Endothelial cell of umbilical vein (primary cell): ENCODE results near the gene TMEM170B. TPM values are rescaled to one million over a fixed set of nuclear protein-coding genes. Genes with fewer than 3 reads are reported as not detected.
"Not testable (repeated sequence)": the region's sequence is repeated elsewhere in the genome, so short reads cannot be mapped to it uniquely, and the experiment has no call there.

Source experiments
- BruUV-seq: library from RNA; stranded (reverse); fragments of 400-500 nt; replicated peaks from 2 replicates; lab custom pipeline; 2021; lab: Mats Ljungman, UMichigan
- CTCF ChIA-PET: fragments of 300-600, 350-600 bp; sonication (Branson Sonifier 250); formaldehyde crosslinking; loops from one replicate; lab custom pipeline; 2021; ENCODE audit warnings: antibody characterized with exemption, inconsistent platforms; lab: Charles Lee
- POLR2A ChIA-PET: fragments of 300-600, 350-600 bp; sonication (Branson Sonifier 250); formaldehyde crosslinking; loops from one replicate; lab custom pipeline; 2021; ENCODE audit warnings: antibody characterized with exemption, inconsistent platforms; lab: Charles Lee
- DNase-seq: peaks from one replicate; pipeline ENCODE4 v3.0.0-alpha.2; 2011; ENCODE audit warnings: low read depth, low spot score
- FAIRE-seq: peaks from 2 replicates; lab custom pipeline; 2011; peaks lifted over from hg19 to GRCh38; lab: Jason Lieb, UNC
- H2AFZ ChIP-seq: 2 replicates; pipeline ENCODE4 v1.6.0; 2012; ENCODE audit warnings: low read depth, low read length, control low read depth, inconsistent platforms
- H3K27ac ChIP-seq: 2 replicates; pipeline ENCODE4 v1.5.1; 2011; ENCODE audit warnings: low read depth, mild to moderate bottlenecking, control low read depth, low read length, moderate library complexity; ENCODE audit not compliant: insufficient read depth
- H3K27me3 ChIP-seq, 2 experiments: 2 replicates each; pipeline versions ENCODE4 v1.6.0 to v1.6.1; 2011; ENCODE audit warnings: low read length in 2 of 2, mixed read lengths in 1 of 2; ENCODE audit not compliant: control insufficient read depth in 2 of 2, insufficient read depth in 2 of 2
- H3K36me3 ChIP-seq, 2 experiments: 2 replicates in 1 of 2; 3 replicates in 1 of 2; pipeline ENCODE4 v1.5.1; 2011; ENCODE audit warnings: low read length in 2 of 2, mild to moderate bottlenecking in 1 of 2, moderate library complexity in 1 of 2; ENCODE audit not compliant: control insufficient read depth in 2 of 2, insufficient read depth in 2 of 2; ENCODE audit errors: extremely low read depth in 1 of 2
- H3K4me1 ChIP-seq: 3 replicates; pipeline ENCODE4 v1.5.1; 2011; ENCODE audit warnings: mild to moderate bottlenecking, low read length; ENCODE audit not compliant: control insufficient read depth, insufficient read depth; ENCODE audit errors: extremely low read depth
- H3K4me2 ChIP-seq: 2 replicates; pipeline ENCODE4 v1.6.1; 2011; ENCODE audit warnings: low read length, control low read depth, mixed read lengths; ENCODE audit not compliant: insufficient read depth
- H3K4me3 ChIP-seq, 3 experiments: fragments of 200-600 bp in 1 of 3; sonication (generic), shearing (Covaris generic) in 1 of 3; replicated peaks in 1 of 3; 2 replicates each; pipeline ENCODE4 v1.5.1; 2011 to 2016; ENCODE audit warnings: control low read depth in 3 of 3, low read length in 3 of 3, mild to moderate bottlenecking in 2 of 3, inconsistent platforms in 1 of 3, low read depth in 1 of 3, moderate library complexity in 1 of 3; ENCODE audit not compliant: insufficient read depth in 1 of 3
- H3K79me2 ChIP-seq: 2 replicates; pipeline ENCODE4 v1.6.0; 2012; ENCODE audit warnings: low read length, inconsistent platforms; ENCODE audit not compliant: control insufficient read depth, insufficient read depth
- H3K9ac ChIP-seq: replicated peaks from 2 replicates; pipeline ENCODE3; 2011; ENCODE audit warnings: low read length, control low read depth; ENCODE audit not compliant: insufficient read depth; ENCODE audit errors: extremely low read depth
- H3K9me1 ChIP-seq: replicated peaks from 3 replicates; pipeline ENCODE4 v1.6.0; 2011; ENCODE audit warnings: mild to moderate bottlenecking, low read length; ENCODE audit not compliant: control insufficient read depth, insufficient read depth; ENCODE audit errors: extremely low read depth
- H3K9me3 ChIP-seq: replicated peaks from 2 replicates; pipeline ENCODE4 v1.5.1; 2012; ENCODE audit warnings: low read length, inconsistent platforms; ENCODE audit not compliant: control insufficient read depth, insufficient read depth
- H4K20me1 ChIP-seq: replicated peaks from 2 replicates; pipeline ENCODE3; 2011; ENCODE audit warnings: mild to moderate bottlenecking, low read length; ENCODE audit not compliant: control insufficient read depth, insufficient read depth; ENCODE audit errors: extremely low read depth
- JUN ChIP-seq: IDR thresholded peaks from 2 replicates; pipeline ENCODE4 v1.6.1; 2011; ENCODE audit warnings: borderline replicate concordance, low read depth; ENCODE audit not compliant: insufficient read length, insufficient read depth
- MYC ChIP-seq: IDR thresholded peaks from one replicate; pipeline ENCODE4 v1.6.1; 2011; ENCODE audit warnings: mild to moderate bottlenecking, low read depth, low read length
- POLR2A ChIP-seq: IDR thresholded peaks from 2 replicates; pipeline ENCODE4 v1.6.1; 2012; ENCODE audit warnings: low read depth, mild to moderate bottlenecking, control low read depth, low read length
- POLR2AphosphoS5 ChIP-seq: IDR thresholded peaks from 2 replicates; pipeline ENCODE4 v1.6.1; 2012; ENCODE audit warnings: low read depth, mild to moderate bottlenecking, control low read depth, low read length, moderate library complexity; ENCODE audit not compliant: insufficient read depth
- dilution Hi-C: fragments of 300-500 bp; cut with MboI; formaldehyde crosslinking; loops from one replicate; pipeline ENCODE4 v1.15.0; 2019; ENCODE audit warnings: low sequenced_read_pairs; ENCODE audit not compliant: extremely low pct_ligation_motif_present
- intact Hi-C: fragments of 100-400 bp; cut with micrococcal nuclease; formaldehyde crosslinking; loops from one replicate; pipeline ENCODE4 v1.10.0; 2022
- polyA plus RNA-seq, 4 experiments: library from polyadenylated mRNA; depleted of rRNA in 3 of 4; stranded (reverse) in 3 of 4; unstranded in 1 of 4; fragments of >200 nt; gene quantifications; 2 replicates each; pipeline versions ENCODE4 v1.2.1 to v1.2.3, GENCODE V29; 2011 to 2012; ENCODE audit warnings: missing spikeins in 1 of 4
- total RNA-seq: library from RNA; stranded (reverse); gene quantifications from 2 replicates; pipeline ENCODE4 v1.2.3, GENCODE V29; 2021

The TMEM170B gene
- total and polyA plus RNA-seq, 2 donors (not counting 3 experiments of a cell fraction or from before 2014, with no cell fraction given), result 1.1 to 4.2 TPM

DNA sequence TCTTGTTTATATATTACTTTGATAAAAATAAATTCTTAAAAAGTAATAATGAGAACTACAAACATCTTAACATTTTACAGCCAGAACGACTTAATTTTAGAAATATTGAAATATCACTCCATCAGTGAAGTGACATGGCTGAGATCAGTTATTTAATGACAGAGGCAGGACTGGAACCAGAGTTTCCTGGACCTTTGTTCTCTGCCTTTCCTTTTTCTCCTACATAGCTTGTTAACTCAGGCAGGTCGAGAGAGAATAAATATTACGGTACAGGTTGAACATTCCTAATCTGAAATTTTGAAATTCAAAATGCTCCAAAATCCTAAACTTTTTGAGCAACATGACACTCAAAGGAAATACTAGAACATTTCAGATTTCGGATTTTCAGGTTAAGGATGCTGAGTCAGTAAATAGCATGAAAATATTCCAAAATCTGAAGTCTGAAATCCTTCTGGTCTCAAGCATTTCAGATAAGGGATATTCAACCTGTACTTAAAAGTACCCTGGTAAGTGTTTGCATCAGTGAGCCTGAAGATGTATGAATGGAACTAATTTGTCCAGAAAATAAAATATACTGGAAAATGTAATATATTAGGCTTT is 6.5 kb downstream of the TMEM170B start:
- CTCF ChIA-PET, result no interaction called here

DNA sequence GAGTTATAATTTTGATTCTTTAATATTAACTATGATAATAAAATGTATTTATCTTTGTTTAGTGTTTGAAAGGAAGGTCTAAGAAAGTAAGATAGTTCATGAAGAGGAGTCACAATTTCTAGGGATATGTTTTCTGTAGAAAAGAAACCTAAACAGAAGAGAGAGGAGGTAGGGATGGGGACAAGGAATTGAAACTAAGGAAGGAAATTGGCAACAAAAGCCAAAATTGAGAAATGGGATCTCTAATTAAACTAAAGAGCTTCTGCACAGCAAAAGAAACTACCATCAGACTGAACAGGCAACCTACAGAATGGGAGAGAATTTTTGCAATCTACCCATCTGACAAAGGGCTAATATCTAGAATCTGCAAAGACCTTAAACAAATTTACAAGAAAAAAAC is 10.3 kb downstream of the TMEM170B start:
- H3K27ac ChIP-seq, H3K4me1 ChIP-seq, H3K36me3 ChIP-seq, H2AFZ ChIP-seq, dilution Hi-C loops, BruUV-seq, H3K9me1 ChIP-seq, CTCF ChIA-PET, H4K20me1 ChIP-seq, intact Hi-C loops, H3K9me3 ChIP-seq, DNase-seq, H3K4me3 ChIP-seq, H3K79me2 ChIP-seq, POLR2A ChIA-PET, H3K9ac ChIP-seq, H3K27me3 ChIP-seq, FAIRE-seq, H3K4me2 ChIP-seq: not testable (repeated sequence)

More for the DNA sequence above, 6.5 kb downstream of the TMEM170B start:
- Histone ChIP-seq H3K27me3 (no peaks in the 10 kb centered on the region), H3K4me1 (no peaks in the 10 kb centered on the region), H3K79me2 (no peaks in the 10 kb centered on the region), H3K4me3 (no peak overlapping the region), H3K9me1 (no peaks in the 10 kb centered on the region), H3K9ac (no peak overlapping the region), H4K20me1 (no peaks in the 10 kb centered on the region), H3K27ac (no peak overlapping the region), H3K36me3 (no peaks in the 10 kb centered on the region), H3K9me3 (no peaks in the 10 kb centered on the region), H3K4me2 (no peak overlapping the region), H2AFZ (no peak overlapping the region)
- POLR2A ChIA-PET, result no interaction called here
- DNase-seq (no peak), FAIRE-seq (no peak)
- dilution Hi-C loops (no loop called here), intact Hi-C loops (no loop called here)
- BruUV-seq, result no TSS peak
- TF ChIP-seq POLR2A, result no peak
- no peak for TF ChIP-seq JUN
- no peak for TF ChIP-seq MYC
- no peak for TF ChIP-seq POLR2AphosphoS5

DNA sequence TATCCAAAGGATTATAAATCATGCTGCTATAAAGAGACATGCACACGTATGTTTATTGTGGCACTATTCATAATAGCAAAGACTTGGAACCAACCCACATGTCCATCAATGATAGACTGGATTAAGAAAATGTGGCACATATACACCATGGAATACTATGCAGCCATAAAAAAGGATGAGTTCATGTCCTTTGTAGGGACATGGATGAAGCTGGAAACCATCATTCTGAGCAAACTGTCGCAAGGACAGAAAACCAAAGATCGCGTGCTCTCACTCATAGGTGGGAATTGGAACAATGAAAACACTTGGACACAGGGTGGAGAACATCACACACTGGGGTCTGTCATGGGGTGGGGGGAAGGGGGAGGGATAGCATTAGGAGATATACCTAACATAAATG is 11.0 kb downstream of the TMEM170B start:
- DNase-seq, H4K20me1 ChIP-seq, H3K9me1 ChIP-seq, CTCF ChIA-PET, H2AFZ ChIP-seq, H3K9me3 ChIP-seq, H3K4me2 ChIP-seq, H3K27me3 ChIP-seq, H3K36me3 ChIP-seq, H3K27ac ChIP-seq, H3K79me2 ChIP-seq, FAIRE-seq, POLR2A ChIA-PET, H3K9ac ChIP-seq, BruUV-seq, dilution Hi-C loops, H3K4me1 ChIP-seq, H3K4me3 ChIP-seq, intact Hi-C loops: not testable (repeated sequence)
